Mucosa of gallbladder (tissue), 1 donor: ENCODE data around the gene RGS7BP. TPM values are rescaled to one million over a fixed set of nuclear protein-coding genes. Genes with fewer than 3 reads are reported as not detected.

Experiments used
- DNase-seq: peaks from one replicate; pipeline ENCODE4 v3.0.0-alpha.2; 2020; ENCODE audit warnings: low spot score
- total RNA-seq: library from RNA; stranded (reverse); gene quantifications from one replicate; pipeline ENCODE4 v1.2.1, GENCODE V29; 2021
- donor health status: DM: no; HTN: no; CAD: no.

Gene RGS7BP
- total RNA-seq, 1 donor from 2014 or later, result 1.5 TPM

DNA sequence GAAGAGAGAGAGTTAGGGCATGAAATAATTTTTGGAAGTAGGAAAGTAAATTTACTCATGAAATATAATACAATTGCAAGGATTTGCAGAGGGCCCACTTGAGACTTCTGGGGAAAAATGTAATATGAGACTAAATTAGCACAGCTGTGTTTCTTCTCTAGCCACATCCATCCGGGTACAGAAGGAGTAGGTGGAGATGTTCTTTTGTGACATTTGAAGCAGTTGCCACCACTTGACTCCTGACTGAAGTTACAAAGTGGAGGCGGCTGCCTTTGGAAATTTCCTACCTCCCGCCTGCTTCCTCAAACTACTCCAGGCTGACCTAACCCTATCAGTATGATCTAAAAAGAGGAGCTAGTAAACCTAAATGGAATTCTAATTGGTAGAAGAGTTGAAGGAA is 126.4 kb downstream of the RGS7BP start:
- DNase-seq, result no peak

DNA sequence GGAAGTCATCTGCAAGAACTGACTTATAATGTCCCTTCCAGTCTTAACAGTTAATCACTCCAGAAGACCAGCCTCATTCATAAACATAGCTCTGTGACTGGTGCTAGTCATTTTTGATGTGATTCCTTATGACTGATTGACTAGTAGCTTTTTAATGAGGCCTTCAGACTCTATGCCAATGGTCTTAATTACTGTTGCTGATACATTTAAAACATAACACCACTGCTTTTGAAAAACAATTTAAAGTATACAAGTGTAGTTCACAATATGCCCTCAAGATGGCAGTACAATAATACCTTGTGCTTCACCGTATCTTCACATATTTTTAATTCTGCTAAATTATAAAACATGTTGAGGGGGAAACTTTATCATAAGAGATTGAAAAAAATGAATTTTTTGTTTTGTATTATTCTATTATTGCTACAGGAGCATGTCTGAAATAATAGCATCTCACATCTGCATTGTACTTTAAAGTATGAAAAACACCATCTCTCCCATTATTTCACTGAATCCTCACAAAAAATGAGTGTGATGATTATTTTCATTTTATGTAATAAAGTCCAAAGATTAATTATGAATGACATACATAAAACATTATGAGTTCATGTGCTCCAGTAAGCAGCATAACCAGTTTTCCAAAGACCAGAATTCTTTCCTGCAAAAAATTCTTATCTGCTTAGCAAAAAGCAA is 129.3 kb downstream of the RGS7BP start:
- DNase-seq, result no peak

DNA sequence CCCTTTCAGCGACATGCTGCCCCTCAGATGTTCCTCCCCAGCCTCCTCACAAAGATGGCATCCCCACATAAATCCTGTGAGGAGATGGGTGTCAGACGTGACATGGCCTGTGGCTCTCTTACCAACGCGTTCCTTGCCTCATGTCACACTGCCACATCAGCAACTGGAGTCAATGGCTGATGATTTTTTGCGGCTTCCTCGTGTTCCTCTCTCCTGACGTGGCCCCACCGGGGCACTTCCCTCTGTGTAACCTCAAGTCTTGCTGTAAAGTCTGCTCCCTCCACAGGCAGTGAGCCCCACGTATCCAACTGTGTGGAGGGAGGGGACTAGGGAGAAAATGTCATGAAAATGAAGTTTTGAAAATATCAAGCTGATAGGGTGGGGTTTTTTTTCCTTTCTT is 131.3 kb downstream of the RGS7BP start:
- DNase-seq, result no peak

DNA sequence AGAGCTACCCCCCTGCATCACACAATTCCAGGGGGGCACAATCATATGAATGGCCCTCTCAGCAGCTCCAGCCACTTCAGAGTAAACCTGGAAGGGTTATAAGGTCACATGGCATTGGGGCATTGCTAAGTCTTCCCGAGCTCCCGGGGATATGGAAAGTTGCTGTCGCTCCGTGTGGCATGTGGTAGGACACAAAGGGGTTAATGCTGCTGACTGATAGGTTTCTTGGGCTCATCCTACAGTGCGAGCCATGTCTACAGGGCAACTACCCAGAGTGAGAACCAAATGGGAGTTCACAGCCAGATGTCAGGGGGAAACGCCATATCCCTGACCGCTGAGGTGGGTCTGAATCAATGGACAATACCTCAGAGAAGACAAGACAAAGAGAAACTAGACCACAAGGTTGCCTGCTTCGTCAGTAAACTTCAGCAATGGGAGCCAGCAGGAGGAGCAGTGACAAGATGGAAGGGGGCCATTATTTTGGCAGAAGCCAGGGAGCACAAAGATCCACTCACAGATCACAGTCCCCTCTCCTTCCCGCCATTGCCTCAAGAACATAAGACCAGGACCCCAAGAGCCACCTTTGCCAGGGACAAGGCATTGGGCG is 132.1 kb downstream of the RGS7BP start:
- DNase-seq, result no peak

DNA sequence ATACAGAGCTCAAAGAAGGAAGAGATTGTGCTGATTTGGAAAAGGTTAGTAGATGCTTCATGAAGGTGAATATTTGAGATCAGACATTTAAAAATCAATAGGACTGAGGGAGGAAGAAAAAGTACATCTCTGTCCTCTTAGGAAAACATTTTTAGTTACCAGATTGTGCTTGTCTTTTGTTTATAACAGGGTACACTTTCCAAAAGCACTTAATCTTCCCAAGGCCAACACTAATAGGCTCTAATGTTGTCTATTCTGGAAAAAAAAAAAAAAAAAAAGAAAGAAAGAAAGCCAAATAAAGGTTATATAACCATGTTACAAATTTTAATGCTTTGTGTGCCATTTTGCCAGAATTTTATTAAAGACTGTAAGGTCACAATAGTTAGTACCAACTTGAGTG is 139.0 kb downstream of the RGS7BP start:
- no peak for DNase-seq

DNA sequence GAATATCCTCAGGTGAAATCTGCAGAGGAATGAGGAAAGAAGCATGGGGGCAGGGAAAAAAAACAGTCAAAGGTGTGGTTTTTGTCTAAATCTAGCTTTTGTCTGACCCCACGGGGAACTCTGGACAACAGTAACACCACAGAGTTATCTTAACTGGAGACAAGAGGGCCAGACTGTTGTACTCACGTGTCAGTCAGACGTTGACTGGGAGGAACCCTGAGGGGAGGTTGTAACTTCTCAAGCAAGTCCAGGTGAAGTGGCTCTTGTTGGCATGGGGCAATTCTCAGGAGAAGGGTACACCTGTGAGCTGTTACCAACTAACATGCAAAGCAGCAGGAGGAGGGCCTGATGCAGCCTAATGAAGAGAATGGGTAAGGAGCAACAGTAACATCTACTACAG is 140.4 kb downstream of the RGS7BP start:
- DNase-seq, result no peak

DNA sequence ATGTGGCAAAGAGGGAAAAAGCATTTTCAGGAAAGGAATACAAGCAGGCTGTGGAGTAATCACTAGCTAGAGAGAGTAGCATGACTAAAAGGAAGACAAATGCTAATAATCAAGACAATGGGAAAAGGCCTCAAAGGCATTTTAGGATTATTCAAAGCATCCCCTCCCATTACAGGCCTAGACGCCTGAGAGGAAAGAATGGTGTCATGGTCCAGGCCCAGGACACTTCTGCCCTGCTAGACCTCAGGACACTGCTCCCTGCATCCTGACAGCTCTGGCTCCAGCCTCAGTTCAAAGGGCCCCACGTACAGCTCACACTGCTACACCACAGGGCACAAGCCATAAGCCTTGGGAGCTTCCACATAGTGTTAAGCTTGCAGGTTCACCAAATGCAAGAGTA is 143.7 kb downstream of the RGS7BP start:
- no peak for DNase-seq

DNA sequence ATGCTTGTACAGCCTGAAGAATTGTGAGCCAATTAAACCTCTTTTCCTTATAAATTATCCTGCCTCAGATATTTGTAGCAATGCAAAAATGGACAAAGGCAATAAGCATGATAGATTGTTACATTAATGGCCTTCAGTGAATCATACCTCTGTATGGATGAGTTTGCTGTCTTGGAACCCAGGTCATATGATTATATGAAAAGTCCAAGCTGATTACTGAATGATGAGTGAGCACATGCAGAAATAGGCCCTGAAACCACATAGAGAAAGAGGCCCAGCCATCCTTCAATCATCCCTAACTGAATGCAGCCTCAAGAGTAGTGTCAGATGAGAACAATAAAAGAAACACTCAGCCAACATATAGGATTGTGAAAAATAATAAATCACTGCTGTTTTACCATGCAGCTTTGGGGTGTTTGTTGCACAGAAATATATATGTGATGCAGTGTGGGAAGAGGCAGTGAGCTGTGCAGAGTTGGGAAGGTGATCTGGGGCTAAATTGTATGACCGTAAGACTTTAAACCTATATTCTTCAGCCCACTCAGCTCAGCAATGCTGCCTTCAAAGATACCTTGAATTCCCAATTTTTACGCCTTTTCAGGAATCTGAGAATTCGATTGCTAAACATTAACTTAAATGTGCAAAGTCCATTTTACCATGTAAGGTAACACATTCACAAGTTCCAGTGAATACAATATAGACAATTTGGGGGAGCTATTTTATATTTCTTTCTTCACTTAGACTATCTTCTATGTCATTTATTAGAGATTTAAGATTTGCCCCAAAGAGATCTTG is 148.1 kb downstream of the RGS7BP start:
- no peak for DNase-seq

DNA sequence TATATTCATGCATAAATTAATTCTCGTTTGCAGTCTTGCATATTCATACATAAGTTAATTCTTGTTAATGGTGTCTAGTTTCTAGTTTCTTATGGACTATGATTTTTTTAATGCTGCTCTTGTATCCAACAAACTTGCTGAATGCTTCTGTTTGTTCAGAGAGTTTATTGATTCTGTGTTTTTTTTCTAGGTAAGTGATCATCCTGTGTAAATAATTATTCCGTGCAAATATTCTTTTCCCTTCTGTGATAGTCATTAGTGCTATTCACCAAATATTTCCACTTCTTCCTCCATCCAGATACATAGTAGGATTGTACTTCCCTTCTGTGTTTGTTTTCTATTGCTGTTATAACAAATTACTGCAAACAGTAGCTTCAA is 148.7 kb downstream of the RGS7BP start:
- no peak for DNase-seq

DNA sequence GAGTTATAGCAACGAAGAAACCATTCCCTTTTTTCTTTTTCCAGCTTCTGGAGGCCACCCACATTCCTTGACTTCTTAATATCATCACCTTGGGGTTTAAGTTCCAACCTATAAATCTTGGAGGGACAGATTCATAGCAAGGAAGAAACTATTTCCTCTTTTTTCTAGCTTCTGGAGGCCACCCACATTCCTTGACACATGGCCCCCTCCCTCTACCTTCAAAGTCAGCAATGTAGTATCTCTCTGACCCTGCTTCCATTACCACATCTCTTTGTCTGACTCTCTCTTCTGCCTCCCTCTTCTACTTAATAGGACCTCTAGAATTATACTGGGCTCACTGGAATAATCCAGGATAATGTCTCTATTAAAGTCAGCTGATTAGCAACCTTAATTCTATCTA is 149.8 kb downstream of the RGS7BP start:
- no peak for DNase-seq

DNA sequence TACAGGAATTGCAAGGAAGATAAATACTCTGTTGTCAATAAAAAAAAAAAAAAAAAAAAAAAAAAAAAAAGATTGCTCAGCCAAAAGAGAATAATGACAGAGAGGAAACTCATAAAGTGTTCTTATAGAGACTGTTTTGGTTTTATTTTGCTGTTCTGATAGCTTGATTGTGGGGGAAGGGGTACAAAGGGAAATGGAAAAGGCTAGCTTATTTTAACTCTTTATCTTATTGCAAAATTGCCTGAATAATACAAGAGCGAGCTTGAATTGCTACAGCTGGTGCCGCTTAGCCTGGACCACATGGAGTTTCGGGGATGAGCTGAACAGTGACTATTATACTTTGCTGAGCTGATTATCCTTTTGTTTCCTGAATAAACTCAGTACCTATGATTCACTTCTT is 153.5 kb downstream of the RGS7BP start:
- no peak for DNase-seq

Other genes starting within 250 kb of the RGS7BP start
- not detected for gene SHISAL2B, start 184.5 kb downstream of the RGS7BP start, total RNA-seq